ENCODE measurements around the gene BRD9.

DNA sequence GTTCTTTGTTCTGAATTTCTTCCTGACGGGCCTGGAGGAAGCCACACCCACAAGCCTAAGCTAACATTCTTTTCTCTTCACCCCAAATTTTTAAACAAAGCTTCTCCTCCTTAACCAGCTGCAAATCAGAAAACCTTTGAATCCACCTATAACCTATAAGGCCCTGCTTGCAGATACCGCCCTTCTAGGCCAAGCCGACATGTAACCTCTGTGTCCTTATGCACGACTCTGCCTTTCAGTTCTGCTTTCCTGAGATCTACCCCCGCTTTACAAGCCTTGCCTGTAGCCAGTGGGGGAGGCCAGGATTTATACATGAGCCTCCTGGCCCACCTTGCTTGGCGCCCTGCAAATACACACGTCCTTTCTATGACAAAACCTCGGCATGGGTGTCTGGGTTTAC, 19.3 kb downstream of the BRD9 start:
- TF ChIP-seq EZH2phosphoT487 (IDR thresholded peaks at IDR 0.05; ENCODE audit: insufficient read depth, low read depth): no peak
- TF ChIP-seq EZH2 (IDR thresholded peaks at IDR 0.05; ENCODE audit: insufficient read depth, poor library complexity, severe bottlenecking): no peak
